ENCODE results near the gene GOLGA6D. TPM values are rescaled to one million over a fixed set of nuclear protein-coding genes. Genes with fewer than 3 reads are reported as not detected.

GOLGA6D gene
- total RNA-seq, 1 donor from 2014 or later: not detected

DNA sequence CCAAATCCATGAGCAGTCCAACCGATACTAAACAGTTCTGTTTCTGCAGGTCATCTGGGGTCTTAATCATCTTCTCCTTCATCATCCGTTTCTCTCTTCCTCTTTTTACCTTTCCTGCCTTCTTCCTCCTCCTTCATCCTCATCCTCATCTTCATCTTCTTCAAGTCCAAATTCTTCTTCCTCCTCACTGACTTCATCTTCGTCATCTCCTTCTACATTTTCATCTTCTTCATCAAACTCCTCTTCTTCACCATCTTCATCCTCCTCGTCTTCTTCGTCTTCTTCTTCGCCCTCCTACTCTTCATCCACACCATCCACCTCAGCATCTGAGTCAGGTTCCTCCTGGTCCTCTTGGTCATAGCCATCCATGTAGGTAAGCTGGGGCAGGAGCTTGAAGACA lies 39.1 kb downstream of the GOLGA6D start:
- no peak for DNase-seq (ENCODE audit: extremely low spot score, unreplicated experiment)
- peaks cover 49% of the 10 kb centered on the region for H3K27me3 Mint-ChIP-seq (ENCODE audit: unreplicated experiment)
- H3K4me1 Mint-ChIP-seq (ENCODE audit: unreplicated experiment): no peaks in the 10 kb centered on the region
- no peak overlapping the region for H3K4me3 Mint-ChIP-seq (ENCODE audit: unreplicated experiment)
- no peaks in the 10 kb centered on the region for H3K9me3 Mint-ChIP-seq (ENCODE audit: unreplicated experiment)
- TF ChIP-seq, protein P1, sequence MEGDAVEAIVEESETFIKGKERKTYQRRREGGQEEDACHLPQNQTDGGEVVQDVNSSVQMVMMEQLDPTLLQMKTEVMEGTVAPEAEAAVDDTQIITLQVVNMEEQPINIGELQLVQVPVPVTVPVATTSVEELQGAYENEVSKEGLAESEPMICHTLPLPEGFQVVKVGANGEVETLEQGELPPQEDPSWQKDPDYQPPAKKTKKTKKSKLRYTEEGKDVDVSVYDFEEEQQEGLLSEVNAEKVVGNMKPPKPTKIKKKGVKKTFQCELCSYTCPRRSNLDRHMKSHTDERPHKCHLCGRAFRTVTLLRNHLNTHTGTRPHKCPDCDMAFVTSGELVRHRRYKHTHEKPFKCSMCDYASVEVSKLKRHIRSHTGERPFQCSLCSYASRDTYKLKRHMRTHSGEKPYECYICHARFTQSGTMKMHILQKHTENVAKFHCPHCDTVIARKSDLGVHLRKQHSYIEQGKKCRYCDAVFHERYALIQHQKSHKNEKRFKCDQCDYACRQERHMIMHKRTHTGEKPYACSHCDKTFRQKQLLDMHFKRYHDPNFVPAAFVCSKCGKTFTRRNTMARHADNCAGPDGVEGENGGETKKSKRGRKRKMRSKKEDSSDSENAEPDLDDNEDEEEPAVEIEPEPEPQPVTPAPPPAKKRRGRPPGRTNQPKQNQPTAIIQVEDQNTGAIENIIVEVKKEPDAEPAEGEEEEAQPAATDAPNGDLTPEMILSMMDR (IDR thresholded peaks at IDR 0.05): no peak
- H3K27ac Mint-ChIP-seq (ENCODE audit: unreplicated experiment): no peak overlapping the region
- peaks cover 2% of the 10 kb centered on the region for H3K36me3 Mint-ChIP-seq (ENCODE audit: unreplicated experiment)

DNA sequence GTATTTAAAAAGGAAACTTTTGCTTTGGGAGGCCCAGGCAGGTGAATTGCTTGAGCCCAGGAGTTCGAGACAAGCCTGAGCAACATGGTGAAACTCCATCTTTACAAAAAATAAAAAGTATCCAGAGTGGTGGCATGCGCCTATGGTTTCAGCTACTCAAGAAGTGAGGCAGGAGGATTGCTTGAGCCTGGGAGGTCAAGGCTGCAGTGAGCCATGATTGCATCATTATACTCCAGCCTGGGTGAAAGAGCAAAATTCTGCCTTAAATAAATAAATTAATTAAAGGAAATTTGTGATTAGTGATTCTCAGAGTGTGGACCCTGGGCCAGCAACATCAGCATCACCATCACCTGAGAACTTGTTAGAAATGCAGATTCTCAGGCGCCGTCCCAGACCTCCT lies 43.3 kb downstream of the GOLGA6D start:
- H3K27me3 Mint-ChIP-seq (ENCODE audit: unreplicated experiment): peaks cover 27% of the 10 kb centered on the region
- H3K27ac Mint-ChIP-seq (ENCODE audit: unreplicated experiment): no peak overlapping the region
- H3K4me1 Mint-ChIP-seq (ENCODE audit: unreplicated experiment): no peaks in the 10 kb centered on the region
- DNase-seq (ENCODE audit: extremely low spot score, unreplicated experiment): no peak
- peaks cover 2% of the 10 kb centered on the region for H3K36me3 Mint-ChIP-seq (ENCODE audit: unreplicated experiment)
- TF ChIP-seq, protein P1 (IDR thresholded peaks at IDR 0.05): no peak
- no peaks in the 10 kb centered on the region for H3K9me3 Mint-ChIP-seq (ENCODE audit: unreplicated experiment)
- H3K4me3 Mint-ChIP-seq (ENCODE audit: unreplicated experiment): no peak overlapping the region

DNA sequence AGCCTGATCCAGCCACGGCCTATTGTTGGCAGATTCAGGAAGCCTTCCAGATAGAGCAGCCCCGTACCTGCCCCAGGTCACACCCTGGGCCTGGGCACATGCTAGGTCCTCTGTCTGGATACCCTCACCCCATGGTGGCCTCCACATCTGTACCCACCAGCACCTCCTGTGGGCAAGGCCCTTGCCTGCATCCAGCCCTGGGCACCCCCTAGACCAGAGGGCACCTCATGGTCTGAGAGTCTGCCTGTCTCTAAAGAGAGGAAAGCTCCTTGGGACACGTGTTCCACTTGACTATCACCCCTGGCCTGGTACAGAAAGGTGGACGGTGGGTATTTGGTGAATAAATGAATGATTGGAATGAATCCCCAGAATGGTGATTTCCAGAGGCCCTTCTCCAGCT lies 44.4 kb downstream of the GOLGA6D start:
- H3K27ac Mint-ChIP-seq (ENCODE audit: unreplicated experiment): no peak overlapping the region
- peaks cover 19% of the 10 kb centered on the region for H3K27me3 Mint-ChIP-seq (ENCODE audit: unreplicated experiment)
- H3K4me1 Mint-ChIP-seq (ENCODE audit: unreplicated experiment): no peaks in the 10 kb centered on the region

DNA sequence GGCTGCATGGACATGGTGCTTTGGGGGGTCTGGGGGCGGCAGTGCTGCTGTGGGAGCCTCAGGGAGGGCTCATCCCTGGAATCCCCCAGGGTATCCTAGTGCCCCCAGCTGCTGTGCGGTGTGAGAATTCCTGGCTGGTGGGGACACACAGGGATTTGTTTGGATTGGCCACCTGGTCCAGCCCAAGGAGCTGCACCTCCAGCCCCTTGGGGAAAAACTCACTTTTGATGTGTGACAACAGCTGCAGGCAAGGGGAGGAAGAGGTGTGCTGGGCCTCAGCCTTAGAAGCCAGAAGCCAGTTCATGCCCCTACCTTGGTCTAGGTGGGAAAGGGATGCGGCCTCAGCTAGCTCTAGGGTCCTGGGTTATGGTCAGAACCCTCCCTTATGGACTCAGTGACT lies 44.9 kb downstream of the GOLGA6D start:
- TF ChIP-seq, protein P1 (IDR thresholded peaks at IDR 0.05): no peak
- no peak for DNase-seq (ENCODE audit: extremely low spot score, unreplicated experiment)
- Mint-ChIP-seq H3K9me3 (ENCODE audit: unreplicated experiment) (no peaks in the 10 kb centered on the region), H3K4me3 (ENCODE audit: unreplicated experiment) (no peak overlapping the region), H3K27me3 (ENCODE audit: unreplicated experiment) (peaks cover 16% of the 10 kb centered on the region), H3K36me3 (ENCODE audit: unreplicated experiment) (no peaks in the 10 kb centered on the region), H3K4me1 (ENCODE audit: unreplicated experiment) (no peaks in the 10 kb centered on the region), H3K27ac (ENCODE audit: unreplicated experiment) (no peak overlapping the region)

More for the DNA sequence above, 44.4 kb downstream of the GOLGA6D start:
- no peak overlapping the region for H3K4me3 Mint-ChIP-seq (ENCODE audit: unreplicated experiment)
- DNase-seq (ENCODE audit: extremely low spot score, unreplicated experiment): no peak
- H3K9me3 Mint-ChIP-seq (ENCODE audit: unreplicated experiment): no peaks in the 10 kb centered on the region
- TF ChIP-seq, protein P1 (IDR thresholded peaks at IDR 0.05): no peak
- no peaks in the 10 kb centered on the region for H3K36me3 Mint-ChIP-seq (ENCODE audit: unreplicated experiment)

DNA sequence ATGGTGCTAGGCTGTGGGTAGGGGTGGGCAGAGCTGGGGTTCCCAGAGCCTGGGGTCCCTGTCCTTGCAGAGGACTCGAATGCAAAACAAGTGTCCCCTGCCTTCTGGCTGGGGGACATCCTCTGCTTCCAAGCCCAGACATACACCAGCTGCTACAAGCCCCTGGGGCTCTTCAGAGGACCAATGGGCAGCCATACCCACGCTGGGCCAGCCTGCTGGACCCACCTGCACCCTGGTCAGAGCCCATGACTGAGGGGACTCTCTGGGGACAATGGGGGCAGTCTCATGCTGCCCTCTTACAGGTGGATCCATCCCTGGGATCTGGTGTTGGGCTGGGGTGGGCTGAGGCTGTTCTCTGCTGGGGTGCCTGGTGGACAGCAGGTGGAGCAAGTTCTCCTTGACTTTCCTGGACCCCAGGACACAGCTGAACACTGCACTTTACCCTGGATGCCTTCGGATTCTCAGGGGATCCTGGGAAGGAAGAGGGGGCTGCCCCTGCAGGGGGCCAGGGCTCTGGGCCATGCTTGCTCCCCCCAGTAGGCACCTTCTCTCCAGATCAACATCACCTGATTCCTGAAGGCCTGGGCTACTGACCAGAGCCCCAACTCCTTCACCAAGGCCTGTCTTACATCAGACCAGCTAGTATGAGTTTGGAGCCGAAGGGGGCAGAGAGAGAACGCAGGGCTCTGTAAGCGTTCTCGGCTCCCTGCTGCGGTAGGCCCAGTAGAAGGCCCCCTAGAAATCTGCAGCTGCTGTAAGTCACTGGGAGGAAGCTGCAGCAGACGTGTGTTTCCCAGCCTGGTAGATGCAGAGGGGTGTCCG lies 46.1 kb downstream of the GOLGA6D start:
- no peaks in the 10 kb centered on the region for H3K36me3 Mint-ChIP-seq (ENCODE audit: unreplicated experiment)
- TF ChIP-seq, protein P1 (IDR thresholded peaks at IDR 0.05): no peak
- no peak overlapping the region for H3K4me3 Mint-ChIP-seq (ENCODE audit: unreplicated experiment)
- H3K4me1 Mint-ChIP-seq (ENCODE audit: unreplicated experiment): no peaks in the 10 kb centered on the region
- no peaks in the 10 kb centered on the region for H3K9me3 Mint-ChIP-seq (ENCODE audit: unreplicated experiment)
- H3K27me3 Mint-ChIP-seq (ENCODE audit: unreplicated experiment): peaks cover 8% of the 10 kb centered on the region
- no peak overlapping the region for H3K27ac Mint-ChIP-seq (ENCODE audit: unreplicated experiment)
- DNase-seq (ENCODE audit: extremely low spot score, unreplicated experiment): no peak
